HUES48 (cell line): ENCODE measurements around the gene PIEZO1.

ENCODE experiments used
- H3K27ac ChIP-seq: one replicate; pipeline ENCODE4 v1.7.0; 2013; ENCODE audit warnings: low read depth, low read length, inconsistent platforms
- H3K27me3 ChIP-seq: 2 replicates; pipeline ENCODE4 v1.6.1; 2013; ENCODE audit warnings: mild to moderate bottlenecking, low read length; ENCODE audit not compliant: control insufficient read depth, insufficient read depth
- H3K36me3 ChIP-seq: 2 replicates; pipeline ENCODE4 v1.6.1; 2013; ENCODE audit warnings: low read length; ENCODE audit not compliant: control insufficient read depth, insufficient read depth
- H3K4me1 ChIP-seq: 2 replicates; pipeline ENCODE4 v1.6.1; 2013; ENCODE audit warnings: mild to moderate bottlenecking, low read length; ENCODE audit not compliant: control insufficient read depth, insufficient read depth
- H3K4me3 ChIP-seq: 2 replicates; pipeline ENCODE4 v1.5.1; 2013; ENCODE audit warnings: mild to moderate bottlenecking, low read depth, low read length
- H3K9ac ChIP-seq: 2 replicates; pipeline ENCODE4 v1.6.1; 2013; ENCODE audit warnings: mild to moderate bottlenecking, low read depth, low read length, moderate library complexity
- H3K9me3 ChIP-seq: 2 replicates; pipeline ENCODE4 v1.6.1; 2013; ENCODE audit warnings: low read length; ENCODE audit not compliant: control insufficient read depth, insufficient read depth

PIEZO1 gene

GRCh38 chr16:88816736-88817535 lies 31.9 kb upstream of the PIEZO1 start:
- Histone ChIP-seq H3K9ac (no peak overlapping the region), H3K27ac (no peak overlapping the region), H3K27me3 (no peaks in the 10 kb centered on the region), H3K36me3 (no peaks in the 10 kb centered on the region), H3K9me3 (no peaks in the 10 kb centered on the region), H3K4me3 (no peak overlapping the region), H3K4me1 (no peaks in the 10 kb centered on the region; the same call in 1 of the 2 replicates)

- Histone ChIP-seq H3K9ac (no peak overlapping the region), H3K4me3 (no peak overlapping the region), H3K36me3 (no peaks in the 10 kb centered on the region), H3K9me3 (no peaks in the 10 kb centered on the region), H3K4me1 (no peaks in the 10 kb centered on the region; the same call in 1 of the 2 replicates), H3K27ac (no peak overlapping the region), H3K27me3 (no peaks in the 10 kb centered on the region)
These were observed 31.0 kb upstream of the PIEZO1 start for GRCh38 chr16:88815901-88816589.

GRCh38 chr16:88815227-88815626 lies 30.2 kb upstream of the PIEZO1 start:
- Histone ChIP-seq H3K9ac (no peak overlapping the region), H3K9me3 (no peaks in the 10 kb centered on the region), H3K36me3 (peaks cover 5% of the 10 kb centered on the region), H3K4me1 (peaks cover 6% of the 10 kb centered on the region; the same call in 1 of the 2 replicates), H3K4me3 (no peak overlapping the region), H3K27ac (no peak overlapping the region), H3K27me3 (no peaks in the 10 kb centered on the region)

GRCh38 chr16:88814144-88814502 lies 29.1 kb upstream of the PIEZO1 start:
- H3K9ac ChIP-seq = no peak overlapping the region
- H3K27me3 ChIP-seq = no peaks in the 10 kb centered on the region
- no peaks in the 10 kb centered on the region for H3K9me3 ChIP-seq
- H3K27ac ChIP-seq = no peak overlapping the region
- H3K4me1 ChIP-seq = peaks cover 7% of the 10 kb centered on the region; the same call in 1 of the 2 replicates
- no peak overlapping the region for H3K4me3 ChIP-seq
- H3K36me3 ChIP-seq = peaks cover 16% of the 10 kb centered on the region

GRCh38 chr16:88813269-88814143 lies 28.5 kb upstream of the PIEZO1 start:
- no peaks in the 10 kb centered on the region for H3K9me3 ChIP-seq
- H3K27ac ChIP-seq = no peak overlapping the region
- H3K4me3 ChIP-seq = no peak overlapping the region
- H3K9ac ChIP-seq = no peak overlapping the region
- H3K4me1 ChIP-seq = peaks cover 7% of the 10 kb centered on the region; the same call in 1 of the 2 replicates
- H3K36me3 ChIP-seq = peaks cover 22% of the 10 kb centered on the region
- H3K27me3 ChIP-seq = no peaks in the 10 kb centered on the region

GRCh38 chr16:88812513-88813268 lies 27.7 kb upstream of the PIEZO1 start:
- Histone ChIP-seq H3K4me1 (peaks cover 7% of the 10 kb centered on the region; the same call in 1 of the 2 replicates), H3K4me3 (peak overlapping the region; percentile 91), H3K36me3 (peaks cover 31% of the 10 kb centered on the region), H3K27ac (peak overlapping the region; percentile 94), H3K27me3 (no peaks in the 10 kb centered on the region), H3K9ac (peak overlapping the region; percentile 83), H3K9me3 (no peaks in the 10 kb centered on the region)

GRCh38 chr16:88811769-88812512 lies 26.9 kb upstream of the PIEZO1 start, which contains the start of gene APRT:
Gene APRT, minus strand, starts transcription at chr16:88811928. Its CDS starts 29 bp downstream, at chr16:88811899.
- Histone ChIP-seq H3K9me3 (no peaks in the 10 kb centered on the region), H3K36me3 (peaks cover 38% of the 10 kb centered on the region), H3K4me3 (peak within 1 kb of the TSS; percentile 91), H3K27me3 (no peaks in the 10 kb centered on the region), H3K9ac (peak within 1 kb of the TSS; percentile 94), H3K4me1 (peaks cover 7% of the 10 kb centered on the region; the same call in 1 of the 2 replicates), H3K27ac (peak within 1 kb of the TSS; percentile 94)

GRCh38 chr16:88810912-88811768 lies 26.1 kb upstream of the PIEZO1 start:
- H3K27me3 ChIP-seq = no peaks in the 10 kb centered on the region
- H3K36me3 ChIP-seq = peaks cover 46% of the 10 kb centered on the region
- H3K4me3 ChIP-seq = peak overlapping the region; percentile 91
- peak overlapping the region; percentile 94 for H3K27ac ChIP-seq
- peak overlapping the region; percentile 94 for H3K9ac ChIP-seq
- no peaks in the 10 kb centered on the region for H3K9me3 ChIP-seq
- H3K4me1 ChIP-seq = peaks cover 7% of the 10 kb centered on the region; the same call in 1 of the 2 replicates

- Histone ChIP-seq H3K27ac (peak overlapping the region; percentile 94), H3K36me3 (peaks cover 54% of the 10 kb centered on the region), H3K4me1 (peaks cover 7% of the 10 kb centered on the region; the same call in 1 of the 2 replicates), H3K9me3 (no peaks in the 10 kb centered on the region), H3K9ac (peak overlapping the region; percentile 94), H3K27me3 (no peaks in the 10 kb centered on the region), H3K4me3 (peak overlapping the region; percentile 91)
These were observed 25.3 kb upstream of the PIEZO1 start for GRCh38 chr16:88810166-88810911.
